Urinary bladder (tissue), 4 donors: ENCODE results near the gene SNX5. TPM values are rescaled to one million over a fixed set of nuclear protein-coding genes. Genes with fewer than 3 reads are reported as not detected.
"Not testable (repeated sequence)": the region's sequence is repeated elsewhere in the genome, so short reads cannot be mapped to it uniquely, and the experiment has no call there.

Source experiments
- DNase-seq: peaks from one replicate; pipeline ENCODE4 v3.0.0-alpha.2; 2015; ENCODE audit errors: extremely low spot score
- H3K27ac ChIP-seq: one replicate; pipeline ENCODE4 v1.5.1; 2013; ENCODE audit warnings: low read depth, mild to moderate bottlenecking, moderate library complexity
- H3K36me3 ChIP-seq: one replicate; pipeline ENCODE4 v1.6.1; 2013; ENCODE audit warnings: mild to moderate bottlenecking, moderate library complexity; ENCODE audit not compliant: insufficient read depth
- H3K4me1 ChIP-seq: one replicate; pipeline ENCODE4 v1.6.1; 2013; ENCODE audit warnings: mild to moderate bottlenecking, moderate library complexity; ENCODE audit not compliant: insufficient read depth
- H3K4me3 ChIP-seq: one replicate; pipeline ENCODE4 v1.5.1; 2013; ENCODE audit warnings: low read depth, low read length
- WGBS: extraction: QIAGEN DNeasy Blood & Tissue Kit; methylation state at CpG from one replicate; pipeline ENCODE4 v1.1.7; 2013; 5-methylcytosine and 5-hydroxymethylcytosine counted together
- polyA plus RNA-seq: library from polyadenylated mRNA; stranded (reverse); fragments of 200-250 nt; gene quantifications from one replicate; pipeline ENCODE4 v1.2.3, GENCODE V29; 2013
- total RNA-seq: library from RNA; depleted of rRNA; stranded (reverse); fragments of >200 nt; gene quantifications from one replicate; pipeline ENCODE4 v1.2.3, GENCODE V29; 2014
- donor health status: healthy with polysubstance abuse.
- donor health status: healthy.

Gene SNX5
- total and polyA plus RNA-seq, 2 donors = 51.9 to 138 TPM

GRCh38 chr20:17960927-17961586 is 7.5 kb downstream of the SNX5 start:
- H3K27ac ChIP-seq = peak overlapping the region; percentile 40
- no peak for DNase-seq
- peaks cover 4% of the 10 kb centered on the region for H3K36me3 ChIP-seq
- WGBS = 14% methylated on average over 6 of the region's 6 CpGs
- peaks cover 3% of the 10 kb centered on the region for H3K4me1 ChIP-seq
- H3K4me3 ChIP-seq = no peak overlapping the region

- not testable (repeated sequence) for H3K27ac ChIP-seq, H3K4me3 ChIP-seq, H3K36me3 ChIP-seq, DNase-seq, H3K4me1 ChIP-seq
- 84% methylated on average over 16 of the region's 16 CpGs for WGBS
These were observed 8.2 kb downstream of the SNX5 start for GRCh38 chr20:17960400-17960885.

- Histone ChIP-seq H3K27ac (no peak overlapping the region), H3K36me3 (peaks cover 4% of the 10 kb centered on the region), H3K4me3 (no peak overlapping the region), H3K4me1 (peaks cover 1% of the 10 kb centered on the region)
- 85% methylated on average over 5 of the region's 5 CpGs for WGBS
- no peak for DNase-seq
These were observed 9.4 kb downstream of the SNX5 start for GRCh38 chr20:17959257-17959627.

- 28% methylated on average over 5 of the region's 5 CpGs for WGBS
- Histone ChIP-seq H3K27ac (peak overlapping the region; percentile 0), H3K4me1 (peaks cover 1% of the 10 kb centered on the region), H3K36me3 (peaks cover 4% of the 10 kb centered on the region), H3K4me3 (no peak overlapping the region)
- DNase-seq = no peak
These were observed 10.0 kb downstream of the SNX5 start for GRCh38 chr20:17958373-17959256.

- 35% methylated on average over 5 of the region's 5 CpGs for WGBS
- no peak overlapping the region for H3K4me3 ChIP-seq
- peaks cover 4% of the 10 kb centered on the region for H3K36me3 ChIP-seq
- no peak overlapping the region for H3K27ac ChIP-seq
- DNase-seq = no peak
- peaks cover 1% of the 10 kb centered on the region for H3K4me1 ChIP-seq
These were observed 10.9 kb downstream of the SNX5 start for GRCh38 chr20:17957505-17958363.

- H3K4me1 ChIP-seq = peaks cover 1% of the 10 kb centered on the region
These were observed 12.4 kb downstream of the SNX5 start for GRCh38 chr20:17956099-17956685.

GRCh38 chr20:17955302-17955701 is 13.3 kb downstream of the SNX5 start:
- DNase-seq = no peak
- Histone ChIP-seq H3K36me3 (peaks cover 6% of the 10 kb centered on the region), H3K27ac (no peak overlapping the region), H3K4me1 (peaks cover 1% of the 10 kb centered on the region), H3K4me3 (no peak overlapping the region)
- WGBS = 62% methylated on average over 3 of the region's 3 CpGs

More at GRCh38 chr20:17956099-17956685, 12.4 kb downstream of the SNX5 start:
- Histone ChIP-seq H3K27ac (peak overlapping the region; percentile 18), H3K4me3 (no peak overlapping the region), H3K36me3 (peaks cover 4% of the 10 kb centered on the region)
- 88% methylated on average over 8 of the region's 8 CpGs for WGBS
- DNase-seq = no peak

- DNase-seq = no peak
- Histone ChIP-seq H3K4me1 (peaks cover 1% of the 10 kb centered on the region), H3K4me3 (no peak overlapping the region), H3K36me3 (peaks cover 6% of the 10 kb centered on the region), H3K27ac (no peak overlapping the region)
- 98% methylated on average over 5 of the region's 5 CpGs for WGBS
These were observed 14.7 kb downstream of the SNX5 start for GRCh38 chr20:17953935-17954334.

GRCh38 chr20:17952692-17953684 is 15.6 kb downstream of the SNX5 start:
- DNase-seq = no peak
- WGBS = 90% methylated on average over 8 of the region's 8 CpGs
- Histone ChIP-seq H3K4me3 (no peak overlapping the region), H3K27ac (no peak overlapping the region), H3K4me1 (no peaks in the 10 kb centered on the region), H3K36me3 (peaks cover 9% of the 10 kb centered on the region)

- 95% methylated on average over 2 of the region's 2 CpGs for WGBS
These were observed 17.3 kb downstream of the SNX5 start for GRCh38 chr20:17951323-17951722.

GRCh38 chr20:17950670-17951069 is 17.9 kb downstream of the SNX5 start:
- no peak overlapping the region for H3K27ac ChIP-seq
- 82% methylated on average over 6 of the region's 6 CpGs for WGBS
- H3K4me3 ChIP-seq = no peak overlapping the region
- DNase-seq = no peak
- H3K36me3 ChIP-seq = peaks cover 5% of the 10 kb centered on the region
- H3K4me1 ChIP-seq = no peaks in the 10 kb centered on the region

More at GRCh38 chr20:17951323-17951722, 17.3 kb downstream of the SNX5 start:
- DNase-seq = no peak
- Histone ChIP-seq H3K4me1 (no peaks in the 10 kb centered on the region), H3K4me3 (no peak overlapping the region), H3K36me3 (peaks cover 8% of the 10 kb centered on the region), H3K27ac (no peak overlapping the region)

- no peak for DNase-seq
- no peak overlapping the region for H3K4me3 ChIP-seq
- H3K27ac ChIP-seq = no peak overlapping the region
- H3K4me1 ChIP-seq = no peaks in the 10 kb centered on the region
- 96% methylated on average over 4 of the region's 4 CpGs for WGBS
- peaks cover 5% of the 10 kb centered on the region for H3K36me3 ChIP-seq
These were observed 18.7 kb downstream of the SNX5 start for GRCh38 chr20:17949899-17950298.
